DND-41 (cell line): ENCODE data around the gene SRGAP3.

Experiments used
- ATAC-seq: fragments of 200-7000 bp; cut with Tn5 transposase; 3 replicates; pipeline ENCODE4 v1.9.1; 2021; ENCODE audit warnings: low read depth; ENCODE audit not compliant: insufficient read depth
- DNase-seq: peaks from one replicate; pipeline ENCODE4 v3.0.0-alpha.2; 2020
- H2AFZ ChIP-seq: 2 replicates; pipeline ENCODE4 v1.6.0; 2012; ENCODE audit warnings: low read depth, low read length
- H3K27ac ChIP-seq: 2 replicates; pipeline ENCODE4 v1.5.1; 2012; ENCODE audit warnings: low read length, inconsistent platforms
- H3K27me3 ChIP-seq: fragments of 200-600 bp; sonication (generic); 2 replicates; pipeline ENCODE4 v1.6.0; 2012; ENCODE audit warnings: low read length, mild to moderate bottlenecking, inconsistent platforms; ENCODE audit not compliant: insufficient read depth, poor library complexity
- H3K36me3 ChIP-seq: 2 replicates; pipeline ENCODE4 v1.5.1; 2012; ENCODE audit warnings: low read length, inconsistent platforms; ENCODE audit not compliant: insufficient read depth
- H3K4me1 ChIP-seq: 2 replicates; pipeline ENCODE4 v1.5.1; 2012; ENCODE audit warnings: mild to moderate bottlenecking, low read length; ENCODE audit not compliant: insufficient read depth
- H3K4me2 ChIP-seq: 2 replicates; pipeline ENCODE4 v1.6.0; 2012; ENCODE audit warnings: mild to moderate bottlenecking, moderate library complexity, low read length, inconsistent platforms; ENCODE audit not compliant: insufficient read depth
- H3K4me3 ChIP-seq, 2 experiments: fragments of 200-600 bp in 1 of 2; shearing (Covaris generic) in 1 of 2; 2 replicates each; pipeline ENCODE4 v1.5.1; 2012 to 2016; ENCODE audit warnings: inconsistent platforms in 2 of 2, low read length in 2 of 2, mild to moderate bottlenecking in 2 of 2, low read depth in 1 of 2, moderate library complexity in 1 of 2
- H3K79me2 ChIP-seq: 2 replicates; pipeline ENCODE4 v1.6.0; 2012; ENCODE audit warnings: low read length, inconsistent platforms; ENCODE audit not compliant: insufficient read depth
- H3K9ac ChIP-seq: 2 replicates; pipeline ENCODE4 v1.6.0; 2012; ENCODE audit warnings: low read depth, mild to moderate bottlenecking, inconsistent platforms, low read length, moderate library complexity
- H3K9me3 ChIP-seq: 2 replicates; pipeline ENCODE4 v1.5.1; 2012; ENCODE audit warnings: low read length, moderate library complexity, mild to moderate bottlenecking, inconsistent platforms; ENCODE audit not compliant: insufficient read depth, severe bottlenecking
- H4K20me1 ChIP-seq: 2 replicates; pipeline ENCODE4 v1.6.0; 2012; ENCODE audit warnings: low read length; ENCODE audit not compliant: insufficient read depth
- CTCF ChIP-seq: IDR thresholded peaks from 2 replicates; pipeline ENCODE4 v1.5.1; 2012; ENCODE audit warnings: borderline replicate concordance, low read length, moderate library complexity, mild to moderate bottlenecking; ENCODE audit not compliant: poor library complexity, severe bottlenecking; ENCODE audit errors: extremely low read depth
- EZH2 ChIP-seq: IDR thresholded peaks from 3 replicates; pipeline ENCODE4 v1.6.1; 2012; ENCODE audit warnings: borderline replicate concordance, low read depth, mild to moderate bottlenecking, moderate library complexity, low read length, inconsistent platforms; ENCODE audit not compliant: severe bottlenecking

SRGAP3 gene

GRCh38 chr3:9121366-9122001 lies 128.0 kb downstream of the SRGAP3 start:
- ATAC-seq: no peak
- no peak overlapping the region for H2AFZ ChIP-seq

GRCh38 chr3:9119331-9119730 lies 130.1 kb downstream of the SRGAP3 start:
- no peak overlapping the region for H3K27ac ChIP-seq
- DNase-seq (no peak), ATAC-seq (no peak)
- H3K79me2 ChIP-seq: no peaks in the 10 kb centered on the region
- H3K36me3 ChIP-seq: no peaks in the 10 kb centered on the region
- no peak overlapping the region for H3K4me2 ChIP-seq
- no peak overlapping the region for H2AFZ ChIP-seq
- no peaks in the 10 kb centered on the region for H3K9me3 ChIP-seq
- no peaks in the 10 kb centered on the region for H3K4me1 ChIP-seq
- H3K9ac ChIP-seq: no peak overlapping the region
- H3K27me3 ChIP-seq: no peaks in the 10 kb centered on the region
- H4K20me1 ChIP-seq: no peaks in the 10 kb centered on the region
- H3K4me3 ChIP-seq: no peak overlapping the region
- no peak for TF ChIP-seq EZH2
- no peak for TF ChIP-seq CTCF

More at GRCh38 chr3:9121366-9122001, 128.0 kb downstream of the SRGAP3 start:
- no peaks in the 10 kb centered on the region for H3K27me3 ChIP-seq
- no peak overlapping the region for H3K4me2 ChIP-seq
- H3K36me3 ChIP-seq: no peaks in the 10 kb centered on the region
- no peak overlapping the region for H3K27ac ChIP-seq
- H4K20me1 ChIP-seq: no peaks in the 10 kb centered on the region
- no peaks in the 10 kb centered on the region for H3K9me3 ChIP-seq
- H3K4me3 ChIP-seq: no peak overlapping the region
- H3K9ac ChIP-seq: no peak overlapping the region
- H3K79me2 ChIP-seq: no peaks in the 10 kb centered on the region
- no peak for DNase-seq
- no peaks in the 10 kb centered on the region for H3K4me1 ChIP-seq
- TF ChIP-seq CTCF: no peak
- TF ChIP-seq EZH2: no peak

- TF ChIP-seq EZH2 (no peak), CTCF (no peak)
- no peak overlapping the region for H3K4me3 ChIP-seq
- H4K20me1 ChIP-seq: no peaks in the 10 kb centered on the region
- no peak overlapping the region for H3K4me2 ChIP-seq
- H3K36me3 ChIP-seq: no peaks in the 10 kb centered on the region
- no peak for DNase-seq
- H2AFZ ChIP-seq: no peak overlapping the region
- H3K4me1 ChIP-seq: no peaks in the 10 kb centered on the region
- ATAC-seq: no peak
- no peak overlapping the region for H3K27ac ChIP-seq
- H3K9ac ChIP-seq: no peak overlapping the region
- H3K27me3 ChIP-seq: no peaks in the 10 kb centered on the region
- H3K79me2 ChIP-seq: no peaks in the 10 kb centered on the region
- H3K9me3 ChIP-seq: no peaks in the 10 kb centered on the region
Observed at GRCh38 chr3:9118222-9118621, 131.2 kb downstream of the SRGAP3 start.
